ENCODE data around the gene MEN1.

The MEN1 gene

DNA sequence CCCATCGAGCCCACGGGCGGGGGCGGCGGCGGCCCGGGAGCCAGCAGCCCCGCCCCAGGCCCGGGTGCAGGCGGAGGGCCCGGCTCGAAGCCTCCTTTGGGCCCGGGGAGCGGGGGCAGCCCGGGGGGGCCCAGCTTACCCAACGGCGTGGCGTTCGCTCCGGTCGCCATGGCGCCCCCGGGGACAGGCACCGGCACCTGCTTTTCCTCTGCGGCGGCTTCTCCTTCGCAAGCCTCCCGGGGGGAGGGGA lies 32.2 kb downstream of the MEN1 start:
- no peak for DNase-seq

GRCh38 chr11:64777449-64778222 lies 32.7 kb downstream of the MEN1 start:
- peak; percentile 82 for DNase-seq

DNA sequence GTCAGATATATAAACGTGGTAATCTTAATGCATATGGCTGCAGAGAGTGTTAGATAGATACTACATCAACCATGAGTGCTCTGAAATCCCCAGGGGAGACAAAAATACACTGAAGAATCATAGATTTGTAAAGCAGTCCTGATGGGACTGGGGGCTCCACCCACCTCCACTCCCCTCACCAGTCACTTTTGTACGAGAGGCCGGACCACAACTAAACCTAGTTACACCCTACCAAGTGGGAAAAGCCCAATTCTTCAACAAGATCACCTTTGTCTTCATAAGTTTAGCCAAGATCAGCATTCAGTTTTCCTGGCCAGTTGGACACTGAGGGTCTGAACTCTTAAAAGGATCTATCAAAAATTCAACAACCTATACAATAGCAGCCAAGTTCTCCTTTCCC lies 33.5 kb downstream of the MEN1 start:
- no peak for DNase-seq

GRCh38 chr11:64776425-64776824 lies 33.9 kb downstream of the MEN1 start:
- no peak for DNase-seq

DNA sequence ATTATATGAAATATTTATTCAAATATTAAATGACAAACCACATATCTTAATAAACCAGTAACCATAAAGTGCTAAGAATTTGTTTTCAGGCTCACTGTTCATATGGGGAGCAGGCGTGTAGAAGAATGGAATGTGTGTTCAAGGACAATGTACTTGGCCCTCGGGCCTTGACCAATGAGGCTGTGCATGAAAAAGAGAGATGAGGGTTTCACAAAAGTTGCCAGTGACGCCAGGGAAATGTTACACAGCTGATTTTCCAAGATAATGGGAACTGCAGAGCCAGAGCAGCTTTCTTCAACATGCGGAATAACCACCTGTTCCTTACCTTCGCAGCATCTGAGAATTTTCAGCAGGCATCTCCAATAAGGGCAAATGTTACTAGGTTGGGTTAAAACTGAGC lies 36.2 kb downstream of the MEN1 start:
- DNase-seq: no peak

DNA sequence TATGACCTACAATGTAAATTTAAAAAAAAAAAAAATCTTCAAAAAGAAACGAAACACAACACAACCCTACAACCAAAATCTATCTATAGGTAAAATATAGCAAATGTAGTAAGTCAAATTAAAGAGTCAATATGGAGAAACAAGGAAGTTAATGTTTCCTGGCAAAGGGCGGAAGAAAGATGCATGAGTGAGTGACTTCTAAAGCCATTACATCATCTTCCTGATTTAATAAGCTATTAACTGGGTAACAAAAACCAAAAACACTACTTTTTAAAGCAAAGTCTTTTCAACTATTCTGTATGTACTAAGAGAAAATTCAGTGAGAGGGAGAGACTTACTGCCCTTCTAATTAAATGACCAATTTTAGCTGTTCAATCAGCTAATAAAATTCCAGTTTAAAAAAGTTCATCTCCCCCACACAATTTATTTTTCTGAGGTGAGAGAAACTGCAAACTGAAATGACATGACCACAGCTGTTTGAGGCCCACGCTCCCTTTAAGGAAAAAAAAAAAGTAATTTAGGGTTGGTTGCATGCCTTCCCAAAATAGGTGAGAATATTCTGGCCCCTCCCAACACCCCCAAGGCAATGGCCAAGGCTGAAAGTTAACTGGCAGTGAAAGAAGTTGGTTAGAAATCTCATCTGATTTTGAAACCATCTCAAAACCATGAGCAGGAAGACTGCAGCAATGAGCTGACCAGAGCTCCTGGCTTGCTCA lies 37.9 kb downstream of the MEN1 start:
- no peak for DNase-seq

GRCh38 chr11:64771861-64772260 lies 38.5 kb downstream of the MEN1 start:
- DNase-seq: no peak

DNA sequence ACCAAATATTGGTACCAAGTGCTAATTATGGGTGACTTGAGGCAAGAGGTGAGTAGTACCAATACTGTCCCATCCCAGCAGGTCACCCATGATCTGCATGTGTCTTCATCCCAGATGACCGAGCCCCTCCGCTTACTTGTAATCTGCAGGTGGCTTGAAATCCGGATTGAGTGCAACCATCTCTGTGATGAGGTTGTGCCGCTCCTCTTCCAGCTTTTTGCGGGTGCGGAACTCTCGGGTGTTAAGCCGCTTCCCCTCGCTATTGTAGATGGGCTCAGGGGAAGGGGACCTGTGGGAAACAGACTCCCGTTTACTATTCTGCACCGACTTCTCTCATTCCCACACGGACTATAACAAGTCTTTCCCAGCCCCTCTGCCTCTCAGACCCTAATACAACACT lies 40.2 kb downstream of the MEN1 start:
- no peak for DNase-seq

- DNase-seq: no peak
Measured at GRCh38 chr11:64769283-64769682, 41.1 kb downstream of the MEN1 start.

DNA sequence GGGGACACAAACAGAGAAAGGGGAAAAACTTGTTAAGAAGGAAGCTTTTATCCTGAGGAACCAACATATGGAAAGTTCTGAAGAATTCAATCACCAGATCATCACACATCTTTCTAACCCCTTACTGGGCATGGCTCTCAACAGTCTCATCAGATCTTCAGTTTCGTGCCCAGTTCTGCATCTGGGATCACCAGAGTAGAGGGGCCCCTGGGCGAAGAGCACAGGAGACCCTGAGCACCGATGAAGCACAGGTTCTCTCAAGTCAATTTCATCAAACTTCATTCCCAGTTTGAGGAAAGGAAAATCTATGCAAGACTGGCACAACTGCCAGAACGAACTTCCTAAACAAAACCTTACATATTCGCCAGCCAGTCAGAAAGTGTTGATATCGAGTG lies 42.1 kb downstream of the MEN1 start:
- DNase-seq: no peak

- peak; percentile 60 for DNase-seq
Measured at GRCh38 chr11:64767344-64768299, 42.7 kb downstream of the MEN1 start.

GRCh38 chr11:64766881-64767280 lies 43.5 kb downstream of the MEN1 start:
- no peak for DNase-seq

- no peak for DNase-seq
Measured at GRCh38 chr11:64765851-64766665, 44.3 kb downstream of the MEN1 start.

- no peak for DNase-seq
Measured at GRCh38 chr11:64765291-64765850, 45.0 kb downstream of the MEN1 start.

GRCh38 chr11:64764753-64765152 lies 45.6 kb downstream of the MEN1 start:
- DNase-seq: no peak

DNA sequence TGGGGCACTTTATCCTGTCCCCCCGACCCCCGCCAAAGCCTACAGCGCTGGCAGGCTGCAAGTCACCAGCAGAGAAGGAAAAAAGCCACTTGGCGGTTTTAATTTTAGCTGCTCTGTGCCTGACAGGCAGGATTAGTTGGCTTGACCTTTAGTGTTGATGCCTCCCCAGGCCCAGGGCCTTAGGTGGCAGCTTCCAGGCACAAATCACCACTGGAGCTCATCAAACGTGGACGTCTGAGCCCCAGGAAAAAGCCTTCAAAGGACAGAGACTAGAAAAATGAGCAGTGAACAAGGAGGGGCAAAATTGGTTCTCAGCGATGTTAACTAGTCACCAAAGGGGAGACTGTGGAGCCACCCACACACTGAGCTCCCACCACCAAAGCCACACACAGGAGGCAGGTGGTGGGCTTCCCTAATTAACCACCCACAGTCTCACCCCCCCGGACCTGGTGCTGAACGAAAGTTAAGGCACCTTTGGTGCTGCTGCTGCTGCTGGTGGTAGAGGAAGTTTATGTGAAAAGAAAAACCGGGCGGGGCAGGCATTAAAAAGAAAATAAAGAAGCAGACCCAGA lies 46.2 kb downstream of the MEN1 start:
- DNase-seq: no peak

DNA sequence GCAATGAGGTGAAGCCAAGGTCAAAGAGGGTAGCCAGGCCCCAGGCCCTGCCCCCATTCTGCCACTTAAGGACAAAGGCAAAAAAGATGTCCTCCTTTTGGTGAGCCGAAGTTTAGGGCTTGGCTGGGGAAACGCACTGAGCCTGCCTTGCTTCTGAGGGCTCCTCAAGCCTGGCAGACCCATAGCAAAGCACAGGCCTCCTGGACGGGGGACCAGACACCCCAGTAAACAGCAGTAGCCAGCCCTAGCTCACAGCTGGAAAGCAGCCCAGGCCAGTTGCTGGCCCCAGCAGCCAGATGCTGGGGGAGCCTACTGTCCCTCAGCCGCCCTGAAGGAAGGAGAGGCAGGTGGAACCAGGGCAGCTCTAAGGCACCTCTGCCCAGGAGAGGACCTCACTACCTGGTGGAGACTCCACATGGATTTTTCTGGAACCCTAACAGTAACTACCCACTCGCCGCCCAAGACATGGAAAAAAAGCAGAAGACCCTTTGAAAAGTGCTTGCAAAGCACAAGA lies 46.8 kb downstream of the MEN1 start:
- no peak for DNase-seq

DNA sequence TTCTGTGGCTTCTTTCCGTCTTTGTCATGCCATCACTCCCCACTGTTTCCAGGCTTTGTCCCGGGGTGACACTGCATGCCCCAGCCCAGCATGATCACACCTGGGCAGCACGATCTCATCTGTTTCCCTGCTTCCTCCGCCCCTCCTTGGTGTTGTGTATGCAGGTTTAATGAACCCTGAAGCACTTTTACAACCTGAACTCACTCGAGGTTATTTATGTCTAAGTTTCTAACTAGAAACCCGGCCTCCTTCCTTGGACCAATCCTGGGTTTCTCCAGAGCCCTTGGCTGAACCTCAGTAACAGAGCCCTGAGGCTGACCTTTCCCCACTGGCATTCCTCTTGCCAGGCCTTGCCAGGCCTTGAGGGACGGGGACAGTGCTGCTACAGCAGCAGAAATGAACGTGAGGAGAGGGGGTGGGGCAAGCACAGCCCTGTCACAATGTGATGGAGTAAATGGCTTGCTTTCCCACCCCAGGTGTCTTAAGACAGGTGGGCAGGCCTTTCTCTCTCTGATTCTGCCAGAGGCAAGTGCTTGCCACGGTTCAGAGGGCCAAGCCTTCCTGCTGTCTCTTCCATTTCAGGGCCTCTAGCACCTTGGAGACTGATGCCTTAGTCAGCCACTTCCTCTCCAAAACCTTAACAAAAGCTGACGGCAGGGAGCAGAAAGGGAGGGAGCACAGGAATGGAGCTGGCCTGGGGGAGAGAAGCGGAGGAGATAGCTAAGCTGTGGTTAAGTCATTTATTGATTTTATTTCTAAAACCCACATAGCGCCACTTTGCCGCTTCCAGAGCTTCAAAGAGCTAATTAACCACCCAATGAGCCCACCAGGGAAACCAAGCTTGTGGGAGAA lies 47.5 kb downstream of the MEN1 start:
- DNase-seq: peak; percentile 74

- DNase-seq: no peak
Measured at GRCh38 chr11:64762277-64762673, 48.1 kb downstream of the MEN1 start.

- DNase-seq: no peak
Measured at GRCh38 chr11:64760759-64761420, 49.5 kb downstream of the MEN1 start.
